ENCODE results near the gene CHRNA4. TPM values are rescaled to one million over a fixed set of nuclear protein-coding genes. Genes with fewer than 3 reads are reported as not detected.
A peak's percentile ranks its signal among the peaks of the same experiment; 100 is the strongest.
"Not testable (repeated sequence)": the region's sequence is repeated elsewhere in the genome, so short reads cannot be mapped to it uniquely, and the experiment has no call there.

The CHRNA4 gene
- total RNA-seq, 2 donors from 2014 or later, result not detected

DNA sequence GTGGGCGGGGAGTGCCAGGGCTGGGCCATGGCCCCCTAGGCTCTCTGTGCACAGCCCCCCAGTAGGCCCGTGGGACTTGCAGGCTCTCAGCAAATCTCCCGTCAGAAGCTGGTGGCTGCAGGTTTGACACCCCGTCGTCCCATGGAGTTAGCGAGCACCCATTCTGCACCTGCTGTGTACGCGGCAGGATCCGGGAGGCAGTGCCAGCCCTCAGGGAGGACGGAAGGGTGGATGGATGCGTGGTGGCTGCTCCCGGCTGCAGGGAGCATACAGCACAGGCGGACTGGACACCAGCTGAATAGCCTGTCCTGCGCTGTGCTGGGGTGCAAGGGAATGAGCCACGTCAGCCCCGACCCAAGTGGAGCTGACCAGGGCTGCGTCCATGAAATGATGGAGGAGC lies 32.4 kb upstream of the CHRNA4 start:
- H3K27ac Mint-ChIP-seq, result no peak overlapping the region
- no peaks in the 10 kb centered on the region for H3K4me1 Mint-ChIP-seq (ENCODE audit: low read depth)
- no peaks in the 10 kb centered on the region for H3K9me3 Mint-ChIP-seq
- ATAC-seq (replicated peaks in 1 of 2), result no peak
- DNase-seq, result no peak
- no peaks in the 10 kb centered on the region for H3K27me3 Mint-ChIP-seq (ENCODE audit: low read depth)
- no peak overlapping the region for H3K4me3 Mint-ChIP-seq
- H3K36me3 Mint-ChIP-seq (ENCODE audit: insufficient read depth in 2 of 2), result no peaks in the 10 kb centered on the region

- Mint-ChIP-seq H3K27ac (no peak overlapping the region), H3K36me3 (ENCODE audit: insufficient read depth in 2 of 2) (peaks cover 0 to 4% of the 10 kb centered on the region in 2 donors), H3K4me3 (no peak overlapping the region), H3K9me3 (peaks cover 3 to 4% of the 10 kb centered on the region in 2 donors), H3K4me1 (ENCODE audit: low read depth) (no peaks in the 10 kb centered on the region), H3K27me3 (ENCODE audit: low read depth) (no peaks in the 10 kb centered on the region)
- no peak for DNase-seq
- no peak for ATAC-seq (replicated peaks in 1 of 2)
Observed at GRCh38 chr20:63392465-63393365, 31.6 kb upstream of the CHRNA4 start.

- H3K36me3 Mint-ChIP-seq (ENCODE audit: insufficient read depth in 2 of 2), result peaks cover 10% of the 10 kb centered on the region in 2 donors
- no peaks in the 10 kb centered on the region for H3K27me3 Mint-ChIP-seq (ENCODE audit: low read depth)
- H3K27ac Mint-ChIP-seq, result no peak overlapping the region
- no peaks in the 10 kb centered on the region for H3K4me1 Mint-ChIP-seq (ENCODE audit: low read depth)
- no peak for DNase-seq
- H3K9me3 Mint-ChIP-seq, result peaks cover 18 to 19% of the 10 kb centered on the region in 2 donors
- no peak overlapping the region for H3K4me3 Mint-ChIP-seq
- no peak for ATAC-seq (replicated peaks in 1 of 2)
Observed at GRCh38 chr20:63387917-63388316, 26.8 kb upstream of the CHRNA4 start.

GRCh38 chr20:63387393-63387792 lies 26.2 kb upstream of the CHRNA4 start:
- Mint-ChIP-seq H3K9me3 (peaks cover 18 to 19% of the 10 kb centered on the region in 2 donors), H3K27me3 (ENCODE audit: low read depth) (no peaks in the 10 kb centered on the region), H3K4me1 (ENCODE audit: low read depth) (no peaks in the 10 kb centered on the region), H3K27ac (no peak overlapping the region), H3K36me3 (ENCODE audit: insufficient read depth in 2 of 2) (peaks cover 10% of the 10 kb centered on the region in 2 donors), H3K4me3 (no peak overlapping the region)
- DNase-seq (no peak), ATAC-seq (replicated peaks in 1 of 2) (no peak)

- H3K4me1 Mint-ChIP-seq (ENCODE audit: low read depth), result no peaks in the 10 kb centered on the region
- no peak overlapping the region for H3K27ac Mint-ChIP-seq
- peaks cover 10% of the 10 kb centered on the region in 2 donors for H3K36me3 Mint-ChIP-seq (ENCODE audit: insufficient read depth in 2 of 2)
- DNase-seq (no peak), ATAC-seq (replicated peaks in 1 of 2) (no peak)
- H3K9me3 Mint-ChIP-seq, result peaks cover 18 to 19% of the 10 kb centered on the region in 2 donors
- H3K4me3 Mint-ChIP-seq, result no peak overlapping the region
- no peaks in the 10 kb centered on the region for H3K27me3 Mint-ChIP-seq (ENCODE audit: low read depth)
Observed at GRCh38 chr20:63386491-63386890, 25.3 kb upstream of the CHRNA4 start.

DNA sequence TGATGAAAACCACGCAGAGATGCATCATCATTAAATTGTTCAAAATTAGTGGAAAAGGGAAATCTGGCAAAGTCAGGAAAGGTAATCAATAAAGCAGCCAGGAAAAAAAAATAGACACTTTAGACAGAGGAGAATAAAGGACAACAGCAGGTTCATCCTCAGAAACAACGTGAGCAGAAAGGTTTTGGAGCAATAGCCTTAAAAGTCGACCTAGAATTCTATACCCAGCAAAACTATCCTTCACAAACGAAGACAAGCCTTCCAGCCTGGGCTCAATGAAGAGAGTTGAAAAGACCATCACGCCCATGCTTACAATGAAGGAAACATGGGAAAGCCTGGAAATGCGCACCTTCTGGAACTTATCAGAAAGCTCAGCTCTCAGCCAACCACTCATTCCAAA lies 24.7 kb upstream of the CHRNA4 start:
- H3K36me3 Mint-ChIP-seq (ENCODE audit: insufficient read depth in 2 of 2), result peaks cover 10% of the 10 kb centered on the region in 2 donors
- H3K27ac Mint-ChIP-seq, result no peak overlapping the region
- DNase-seq (no peak), ATAC-seq (replicated peaks in 1 of 2) (no peak)
- no peaks in the 10 kb centered on the region for H3K4me1 Mint-ChIP-seq (ENCODE audit: low read depth)
- no peaks in the 10 kb centered on the region for H3K27me3 Mint-ChIP-seq (ENCODE audit: low read depth)
- H3K4me3 Mint-ChIP-seq, result no peak overlapping the region
- peaks cover 18 to 19% of the 10 kb centered on the region in 2 donors for H3K9me3 Mint-ChIP-seq

DNA sequence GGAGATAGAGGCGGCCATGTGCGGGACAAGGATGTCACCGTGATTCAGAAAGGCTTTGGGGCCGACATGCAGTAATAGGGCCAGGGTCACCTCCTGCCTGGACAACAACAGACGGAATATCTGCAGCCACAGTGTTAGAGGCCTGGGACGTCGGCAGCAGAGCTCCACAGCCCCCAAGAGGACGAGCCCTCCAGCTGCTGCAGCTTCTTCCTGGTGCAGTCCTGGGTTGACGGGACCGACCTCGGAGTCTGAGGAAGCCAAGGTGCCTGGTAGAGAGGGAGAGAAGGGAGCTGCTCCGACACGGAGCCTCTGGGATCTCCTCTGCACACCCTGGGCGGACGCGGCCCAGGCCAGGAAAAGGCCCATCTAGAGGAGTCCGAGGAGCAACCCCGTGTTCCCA lies 23.2 kb upstream of the CHRNA4 start:
- DNase-seq (no peak), ATAC-seq (replicated peaks in 1 of 2) (no peak)
- no peak overlapping the region for H3K4me3 Mint-ChIP-seq
- H3K27me3 Mint-ChIP-seq (ENCODE audit: low read depth), result peaks cover under 1% of the 10 kb centered on the region
- peaks cover 18 to 19% of the 10 kb centered on the region in 2 donors for H3K9me3 Mint-ChIP-seq
- peaks cover 10% of the 10 kb centered on the region in 2 donors for H3K36me3 Mint-ChIP-seq (ENCODE audit: insufficient read depth in 2 of 2)
- no peaks in the 10 kb centered on the region for H3K4me1 Mint-ChIP-seq (ENCODE audit: low read depth)
- H3K27ac Mint-ChIP-seq, result no peak overlapping the region

DNA sequence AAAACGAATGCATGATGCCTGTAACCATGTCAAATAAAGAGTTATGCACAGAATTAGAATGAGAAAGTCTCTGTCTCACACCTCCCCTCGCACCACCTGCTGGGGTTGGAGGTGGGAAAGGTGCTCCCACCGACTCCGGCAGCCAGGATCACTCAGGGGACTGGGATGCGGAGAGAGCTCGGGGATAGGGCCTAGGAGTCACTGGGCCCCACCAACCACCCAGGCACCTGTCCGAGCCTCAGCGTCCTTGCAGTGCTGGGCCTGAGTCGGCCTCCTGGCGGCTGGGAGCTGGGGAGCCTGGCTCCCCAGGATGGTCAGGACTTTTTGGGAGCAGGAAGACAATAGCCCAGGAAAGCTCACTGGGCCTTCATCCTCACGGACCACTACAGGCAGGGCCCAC lies 22.4 kb upstream of the CHRNA4 start:
- H3K27ac Mint-ChIP-seq, result no peak overlapping the region

GRCh38 chr20:63382551-63383300 lies 21.6 kb upstream of the CHRNA4 start:
- peaks cover 15 to 17% of the 10 kb centered on the region in 2 donors for H3K9me3 Mint-ChIP-seq
- no peak overlapping the region for H3K27ac Mint-ChIP-seq
- no peak for ATAC-seq (replicated peaks in 1 of 2)
- DNase-seq, result no peak
- H3K4me3 Mint-ChIP-seq, result no peak overlapping the region
- no peaks in the 10 kb centered on the region for H3K4me1 Mint-ChIP-seq (ENCODE audit: low read depth)
- peaks cover 7 to 10% of the 10 kb centered on the region in 2 donors for H3K36me3 Mint-ChIP-seq (ENCODE audit: insufficient read depth in 2 of 2)
- peaks cover 6% of the 10 kb centered on the region for H3K27me3 Mint-ChIP-seq (ENCODE audit: low read depth)

More for the DNA sequence above, 22.4 kb upstream of the CHRNA4 start:
- Mint-ChIP-seq H3K27me3 (ENCODE audit: low read depth) (peaks cover 6% of the 10 kb centered on the region), H3K4me3 (no peak overlapping the region), H3K36me3 (ENCODE audit: insufficient read depth in 2 of 2) (peaks cover 10% of the 10 kb centered on the region in 2 donors), H3K9me3 (peaks cover 18 to 19% of the 10 kb centered on the region in 2 donors), H3K4me1 (ENCODE audit: low read depth) (no peaks in the 10 kb centered on the region)
- ATAC-seq (replicated peaks in 1 of 2), result no peak
- no peak for DNase-seq

GRCh38 chr20:63381781-63382431 lies 20.8 kb upstream of the CHRNA4 start:
- DNase-seq, result peak; percentile 33 to 54
- peaks cover 9 to 10% of the 10 kb centered on the region in 2 donors for H3K9me3 Mint-ChIP-seq
- H3K4me3 Mint-ChIP-seq, result no peak overlapping the region
- H3K27me3 Mint-ChIP-seq (ENCODE audit: low read depth), result peaks cover 6% of the 10 kb centered on the region
- no peaks in the 10 kb centered on the region for H3K4me1 Mint-ChIP-seq (ENCODE audit: low read depth)
- no peak overlapping the region for H3K27ac Mint-ChIP-seq
- peak; percentile 25 to 41 for ATAC-seq (replicated peaks in 1 of 2)
- H3K36me3 Mint-ChIP-seq (ENCODE audit: insufficient read depth in 2 of 2), result peaks cover 6 to 10% of the 10 kb centered on the region in 2 donors

- H3K4me1 Mint-ChIP-seq (ENCODE audit: low read depth), result no peaks in the 10 kb centered on the region
- DNase-seq, result no peak
- H3K9me3 Mint-ChIP-seq, result peaks cover 1 to 2% of the 10 kb centered on the region in 2 donors
- H3K27ac Mint-ChIP-seq, result no peak overlapping the region
- peaks cover 0 to 3% of the 10 kb centered on the region in 2 donors for H3K36me3 Mint-ChIP-seq (ENCODE audit: insufficient read depth in 2 of 2)
- H3K4me3 Mint-ChIP-seq, result no peak overlapping the region
- peaks cover 12% of the 10 kb centered on the region for H3K27me3 Mint-ChIP-seq (ENCODE audit: low read depth)
- no peak for ATAC-seq (replicated peaks in 1 of 2)
Observed at GRCh38 chr20:63380346-63380870, 19.3 kb upstream of the CHRNA4 start.

DNA sequence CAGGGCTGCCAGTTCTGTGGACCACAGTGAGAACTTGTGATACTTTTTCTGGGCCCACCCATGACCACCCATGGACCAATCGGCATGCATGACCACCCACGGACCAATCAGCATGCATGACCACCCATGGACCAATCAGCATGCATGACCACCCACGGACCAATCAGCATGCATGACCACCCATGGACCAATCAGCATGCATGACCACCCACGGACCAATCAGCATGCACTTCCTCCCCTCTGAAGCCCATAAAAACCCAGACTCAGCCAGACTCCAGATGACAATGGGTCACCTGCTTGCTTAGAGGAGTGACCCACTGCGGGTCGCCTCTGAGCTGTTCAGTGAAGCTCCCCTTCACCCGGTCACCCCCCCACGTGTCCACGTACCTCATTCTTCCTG lies 18.7 kb upstream of the CHRNA4 start:
- ATAC-seq (replicated peaks in 1 of 2); H3K27ac Mint-ChIP-seq; H3K4me3 Mint-ChIP-seq; H3K36me3 Mint-ChIP-seq (ENCODE audit: insufficient read depth in 2 of 2); DNase-seq; H3K4me1 Mint-ChIP-seq (ENCODE audit: low read depth); H3K9me3 Mint-ChIP-seq: not testable (repeated sequence)
- H3K27me3 Mint-ChIP-seq (ENCODE audit: low read depth), result peaks cover 12% of the 10 kb centered on the region

DNA sequence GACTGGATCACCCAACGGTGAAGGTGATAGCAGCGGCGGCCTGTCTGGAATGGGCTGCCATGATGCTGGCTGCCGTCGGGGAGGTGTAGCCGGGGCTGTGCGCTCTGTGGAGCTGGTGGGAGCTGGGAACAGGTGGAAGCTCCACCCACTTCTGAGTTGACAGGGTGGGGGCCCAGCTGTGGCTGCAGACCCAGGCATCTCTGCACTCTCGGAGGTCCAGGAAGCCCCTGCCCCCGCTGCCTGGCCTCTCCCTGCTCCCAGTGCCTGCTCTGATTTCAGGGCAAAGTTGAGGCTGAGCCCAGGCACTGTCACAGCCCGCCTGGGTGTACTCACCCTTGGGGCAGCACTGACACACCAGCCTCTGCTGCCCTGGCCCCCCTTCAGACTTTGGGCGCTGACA lies 18.1 kb upstream of the CHRNA4 start:
- Mint-ChIP-seq H3K36me3 (ENCODE audit: insufficient read depth in 2 of 2) (no peaks in the 10 kb centered on the region), H3K27me3 (ENCODE audit: low read depth) (peaks cover 12% of the 10 kb centered on the region), H3K4me3 (no peak overlapping the region), H3K4me1 (ENCODE audit: low read depth) (no peaks in the 10 kb centered on the region), H3K27ac (no peak overlapping the region), H3K9me3 (no peaks in the 10 kb centered on the region)
- ATAC-seq (replicated peaks in 1 of 2) (no peak), DNase-seq (no peak)

Measured in activated T-cell treated with anti-CD3 and anti-CD28 coated beads, Interleukin-2, amount 50 U/mL, for 72 hours (primary cell).